Left lung (tissue), 10 donors: Measurements from ENCODE around the gene ITSN1. TPM values are rescaled to one million over a fixed set of nuclear protein-coding genes. Genes with fewer than 3 reads are reported as not detected.

Source experiments
- ATAC-seq: fragments of 200-7000 bp; cut with Tn5 transposase; one replicate; pipeline ENCODE4 v1.9.1; 2020; ENCODE audit warnings: moderate library complexity
- DNase-seq, 4 donors: peaks; one replicate each; pipeline ENCODE4 v3.0.0-alpha.2; 2013 to 2020
- H3K27ac ChIP-seq, 2 donors: fragments of 200-600 bp; sonication (generic) in 1 of 2; one replicate each; pipeline versions ENCODE4 v1.5.0 to v1.8.0; 2020 to 2021
- H3K27me3 ChIP-seq, 2 donors: fragments of 200-600 bp; sonication (generic) in 1 of 2; one replicate each; pipeline versions ENCODE4 v1.5.0 to v1.8.0; 2020 to 2021
- H3K36me3 ChIP-seq, 2 donors: fragments of 200-600 bp; sonication (generic) in 1 of 2; one replicate each; pipeline versions ENCODE4 v1.5.0 to v1.8.0; 2020 to 2021
- H3K4me1 ChIP-seq, 2 donors: fragments of 200-600 bp; one replicate each; pipeline ENCODE4 v1.8.0; 2021
- H3K4me3 ChIP-seq, 2 donors: fragments of 200-600 bp; sonication (generic) in 1 of 2; one replicate each; pipeline versions ENCODE4 v1.5.0 to v1.8.0; 2020 to 2021; ENCODE audit warnings: mild to moderate bottlenecking in 1 of 2
- H3K9me3 ChIP-seq, 2 donors: fragments of 200-600 bp; sonication (generic) in 1 of 2; one replicate each; pipeline versions ENCODE4 v1.5.0 to v1.8.0; 2020 to 2021
- intact Hi-C, 2 donors: fragments of 100-400 bp; cut with DNase I; formaldehyde crosslinking; loops; one replicate each; pipeline versions ENCODE4 v1.11.2 to v1.14.2; 2022
- polyA plus RNA-seq, 6 donors: library from polyadenylated mRNA; unstranded; fragments of 120-200 nt; gene quantifications; one replicate each; pipeline ENCODE4 v1.2.1, GENCODE V29; 2013; ENCODE audit not compliant: insufficient read length in 6 of 6
- total RNA-seq, 2 donors: library from RNA; stranded (reverse); fragmentation: NEBNext Ultra II Directional; extraction: Animal tissue kit (Norgen Biotek cat#: 25700); gene quantifications; one replicate each; pipeline ENCODE4 v1.2.1, GENCODE V29; 2021
- TF ChIP-seq, protein P1 (sequence below), 2 donors: fragments of 200-600 bp; sonication (generic) in 1 of 2; IDR thresholded peaks; one replicate each; pipeline versions ENCODE4 v1.5.0 to v1.8.0; 2021; ENCODE audit warnings: antibody characterized with exemption in 2 of 2
- donor health status: DM: no; HTN: yes; CAD: no.
- donor health status: DM: no; HTN: no; CAD: no.

ITSN1 gene
- total and polyA plus RNA-seq, 8 donors: 38.9 to 59.1 (median 50.8) TPM

DNA sequence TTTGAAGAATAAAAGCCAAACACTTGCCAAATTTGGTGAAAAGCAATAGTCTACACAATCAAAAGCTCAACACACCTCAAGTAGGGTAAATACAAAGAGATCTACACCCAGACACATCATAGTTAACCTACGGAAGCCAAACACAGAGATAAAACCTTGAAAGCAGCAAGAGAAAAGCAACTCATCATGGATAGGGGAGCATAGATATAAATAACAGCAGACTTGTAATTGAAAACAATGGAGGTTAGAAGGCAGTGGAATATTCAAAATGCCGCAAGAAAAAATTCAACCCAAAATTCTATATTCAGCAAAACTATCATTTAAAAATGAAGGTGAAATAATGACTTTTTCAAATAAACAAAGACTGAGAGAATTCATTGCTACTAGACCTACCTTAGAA is 105.1 kb downstream of the ITSN1 start:
- Histone ChIP-seq H3K27ac (no peak overlapping the region), H3K4me3 (no peak overlapping the region), H3K4me1 (no peaks in the 10 kb centered on the region), H3K9me3 (peaks cover 0 to 13% of the 10 kb centered on the region in 2 donors), H3K36me3 (peaks cover 0 to 2% of the 10 kb centered on the region in 2 donors), H3K27me3 (no peaks in the 10 kb centered on the region)
- no peak for DNase-seq
- TF ChIP-seq, protein P1, sequence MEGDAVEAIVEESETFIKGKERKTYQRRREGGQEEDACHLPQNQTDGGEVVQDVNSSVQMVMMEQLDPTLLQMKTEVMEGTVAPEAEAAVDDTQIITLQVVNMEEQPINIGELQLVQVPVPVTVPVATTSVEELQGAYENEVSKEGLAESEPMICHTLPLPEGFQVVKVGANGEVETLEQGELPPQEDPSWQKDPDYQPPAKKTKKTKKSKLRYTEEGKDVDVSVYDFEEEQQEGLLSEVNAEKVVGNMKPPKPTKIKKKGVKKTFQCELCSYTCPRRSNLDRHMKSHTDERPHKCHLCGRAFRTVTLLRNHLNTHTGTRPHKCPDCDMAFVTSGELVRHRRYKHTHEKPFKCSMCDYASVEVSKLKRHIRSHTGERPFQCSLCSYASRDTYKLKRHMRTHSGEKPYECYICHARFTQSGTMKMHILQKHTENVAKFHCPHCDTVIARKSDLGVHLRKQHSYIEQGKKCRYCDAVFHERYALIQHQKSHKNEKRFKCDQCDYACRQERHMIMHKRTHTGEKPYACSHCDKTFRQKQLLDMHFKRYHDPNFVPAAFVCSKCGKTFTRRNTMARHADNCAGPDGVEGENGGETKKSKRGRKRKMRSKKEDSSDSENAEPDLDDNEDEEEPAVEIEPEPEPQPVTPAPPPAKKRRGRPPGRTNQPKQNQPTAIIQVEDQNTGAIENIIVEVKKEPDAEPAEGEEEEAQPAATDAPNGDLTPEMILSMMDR (IDR thresholded peaks at IDR 0.05): no peak
- ATAC-seq: no peak
- intact Hi-C loops: no loop called here

DNA sequence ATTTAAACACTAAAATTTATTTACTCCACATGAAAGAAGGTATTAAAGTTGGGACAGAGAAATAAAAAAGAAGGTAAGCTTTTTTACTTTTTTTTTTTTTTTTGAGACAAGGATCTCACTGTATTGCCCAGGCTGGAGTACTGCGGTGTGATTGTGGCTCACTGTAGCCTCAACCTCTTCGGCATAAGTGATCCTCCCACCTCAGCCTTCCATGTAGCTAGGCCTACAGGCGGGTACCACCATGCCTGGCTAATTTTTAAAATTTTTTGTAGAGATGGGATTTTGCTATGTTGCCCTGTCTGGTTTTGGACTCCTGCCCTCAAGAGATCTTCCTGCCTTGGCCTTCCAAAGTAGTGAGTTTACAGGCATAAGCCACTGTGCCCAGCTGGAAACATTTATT is 106.6 kb downstream of the ITSN1 start:
- no peaks in the 10 kb centered on the region for H3K4me1 ChIP-seq
- DNase-seq (no peak), ATAC-seq (no peak)
- TF ChIP-seq, protein P1 (IDR thresholded peaks at IDR 0.05): no peak
- no peaks in the 10 kb centered on the region for H3K27me3 ChIP-seq
- H3K9me3 ChIP-seq: peaks cover 0 to 13% of the 10 kb centered on the region in 2 donors
- intact Hi-C loops: no loop called here
- peaks cover 0 to 8% of the 10 kb centered on the region in 2 donors for H3K36me3 ChIP-seq
- H3K27ac ChIP-seq: no peak overlapping the region
- no peak overlapping the region for H3K4me3 ChIP-seq

DNA sequence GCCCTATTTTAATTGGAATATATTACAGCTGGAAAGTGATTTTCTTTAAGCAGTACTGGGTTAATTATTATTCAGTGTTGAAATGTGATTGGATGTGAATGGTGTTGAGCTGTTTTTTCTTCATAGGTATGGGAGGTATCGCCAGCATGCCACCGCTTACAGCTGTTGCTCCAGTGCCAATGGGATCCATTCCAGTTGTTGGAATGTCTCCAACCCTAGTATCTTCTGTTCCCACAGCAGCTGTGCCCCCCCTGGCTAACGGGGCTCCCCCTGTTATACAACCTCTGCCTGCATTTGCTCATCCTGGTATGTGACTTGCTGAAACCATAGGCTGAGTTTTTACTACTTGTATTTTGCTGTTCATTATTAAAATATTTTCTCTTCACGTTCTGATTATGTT is 107.7 kb downstream of the ITSN1 start:
- intact Hi-C loops: no loop called here
- Histone ChIP-seq H3K4me1 (no peaks in the 10 kb centered on the region), H3K9me3 (peaks cover 0 to 13% of the 10 kb centered on the region in 2 donors), H3K27me3 (no peaks in the 10 kb centered on the region), H3K4me3 (no peak overlapping the region), H3K27ac (no peak overlapping the region), H3K36me3 (peaks cover 0 to 8% of the 10 kb centered on the region in 2 donors)
- ATAC-seq: no peak
- TF ChIP-seq, protein P1 (IDR thresholded peaks at IDR 0.05): no peak
- no peak for DNase-seq

DNA sequence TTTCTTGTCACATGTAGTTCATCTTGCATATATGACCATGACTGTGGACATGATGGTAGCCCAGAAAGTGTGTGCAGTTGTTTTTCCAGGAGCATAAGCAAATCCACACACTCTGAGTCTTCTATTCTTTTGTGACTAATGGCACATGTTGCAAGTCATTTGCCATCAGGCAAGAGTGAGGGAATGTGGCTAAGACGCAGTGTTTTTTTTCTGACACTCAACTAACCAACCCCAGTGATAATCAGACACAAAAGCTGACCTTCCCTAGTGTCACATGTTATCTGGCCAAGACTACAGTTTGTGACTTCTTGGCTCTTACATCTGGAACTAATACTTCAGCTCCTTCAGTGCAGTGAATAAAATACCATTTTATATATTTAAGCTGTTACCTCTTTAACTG is 108.8 kb downstream of the ITSN1 start:
- TF ChIP-seq, protein P1 (IDR thresholded peaks at IDR 0.05): no peak
- no peaks in the 10 kb centered on the region for H3K27me3 ChIP-seq
- H3K36me3 ChIP-seq: peaks cover 0 to 8% of the 10 kb centered on the region in 2 donors
- intact Hi-C loops: no loop called here
- no peak overlapping the region for H3K4me3 ChIP-seq
- no peak overlapping the region for H3K27ac ChIP-seq
- peaks cover 0 to 13% of the 10 kb centered on the region in 2 donors for H3K9me3 ChIP-seq
- DNase-seq (no peak), ATAC-seq (no peak)
- no peaks in the 10 kb centered on the region for H3K4me1 ChIP-seq

DNA sequence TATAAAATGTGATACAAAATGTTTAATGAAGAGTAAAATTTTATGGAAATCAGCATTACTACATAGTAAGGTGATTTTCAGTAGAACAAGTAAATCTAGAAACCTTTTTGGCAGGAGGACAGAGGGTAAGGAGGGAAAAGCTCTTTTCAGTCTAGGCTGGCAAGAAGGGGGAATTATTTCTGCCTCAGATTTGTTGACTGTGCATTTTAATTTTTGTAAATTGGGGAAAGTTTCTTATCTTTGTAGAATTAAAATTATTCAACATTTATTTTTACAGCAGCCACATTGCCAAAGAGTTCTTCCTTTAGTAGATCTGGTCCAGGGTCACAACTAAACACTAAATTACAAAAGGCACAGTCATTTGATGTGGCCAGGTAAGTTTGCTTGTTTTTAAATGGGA is 109.2 kb downstream of the ITSN1 start:
- Histone ChIP-seq H3K27ac (no peak overlapping the region), H3K27me3 (no peaks in the 10 kb centered on the region), H3K9me3 (peaks cover 0 to 10% of the 10 kb centered on the region in 2 donors), H3K36me3 (peaks cover 0 to 8% of the 10 kb centered on the region in 2 donors), H3K4me3 (no peak overlapping the region), H3K4me1 (no peaks in the 10 kb centered on the region)
- TF ChIP-seq, protein P1 (IDR thresholded peaks at IDR 0.05): no peak
- no peak for ATAC-seq
- intact Hi-C loops: no loop called here
- DNase-seq: no peak
